HG02970 (cell line): ENCODE measurements around the gene MAPK1.
"Not testable (repeated sequence)": the region's sequence is repeated elsewhere in the genome, so short reads cannot be mapped to it uniquely, and the experiment has no call there.

Source experiments
- ATAC-seq: cut with Tn5 transposase; IDR thresholded peaks from one replicate; pipeline ENCODE4 v1.9.1; 2021; ENCODE audit warnings: mild to moderate bottlenecking, moderate library complexity, moderate number of reproducible peaks; ENCODE audit not compliant: unreplicated experiment, low FRiP score

MAPK1 gene

GRCh38 chr22:21793716-21794115 is 73.7 kb downstream of the MAPK1 start:
- not testable (repeated sequence) for ATAC-seq

- ATAC-seq: peak; percentile 64
Observed at GRCh38 chr22:21791635-21792625, 75.5 kb downstream of the MAPK1 start.

GRCh38 chr22:21790849-21791610 is 76.4 kb downstream of the MAPK1 start:
- ATAC-seq: not testable (repeated sequence)

GRCh38 chr22:21790359-21790758 is 77.1 kb downstream of the MAPK1 start:
- ATAC-seq: no peak

GRCh38 chr22:21787565-21787964 is 79.9 kb downstream of the MAPK1 start:
- not testable (repeated sequence) for ATAC-seq

GRCh38 chr22:21780259-21780658 is 87.2 kb downstream of the MAPK1 start:
- no peak for ATAC-seq

- no peak for ATAC-seq
Observed at GRCh38 chr22:21779444-21779843, 88.0 kb downstream of the MAPK1 start.

GRCh38 chr22:21778705-21779363 is 88.6 kb downstream of the MAPK1 start:
- no peak for ATAC-seq

- no peak for ATAC-seq
Observed at GRCh38 chr22:21771631-21771976, 95.8 kb downstream of the MAPK1 start.

- ATAC-seq: no peak
Observed at GRCh38 chr22:21768435-21768834, 99.0 kb downstream of the MAPK1 start.

- ATAC-seq: no peak
Observed at GRCh38 chr22:21766691-21767462, 100.6 kb downstream of the MAPK1 start.

- no peak for ATAC-seq
Observed at GRCh38 chr22:21765909-21766529, 101.4 kb downstream of the MAPK1 start.

- no peak for ATAC-seq
Observed at GRCh38 chr22:21764038-21764804, 103.2 kb downstream of the MAPK1 start.

- ATAC-seq: no peak
Observed at GRCh38 chr22:21762712-21763581, 104.5 kb downstream of the MAPK1 start.

- ATAC-seq: no peak
Observed at GRCh38 chr22:21761994-21762680, 105.3 kb downstream of the MAPK1 start.

GRCh38 chr22:21761086-21761485 is 106.4 kb downstream of the MAPK1 start:
- ATAC-seq: no peak

- ATAC-seq: no peak
Observed at GRCh38 chr22:21760640-21761039, 106.8 kb downstream of the MAPK1 start.
